HG03575 (cell line): ENCODE results near the gene LRRC2.
"Not testable (repeated sequence)": the region's sequence is repeated elsewhere in the genome, so short reads cannot be mapped to it uniquely, and the experiment has no call there.

ENCODE experiments used
- ATAC-seq: cut with Tn5 transposase; IDR thresholded peaks from one replicate; pipeline ENCODE4 v1.9.1; 2021; ENCODE audit not compliant: unreplicated experiment, insufficient number of reproducible peaks, low FRiP score; ENCODE audit errors: extremely low read depth

The LRRC2 gene

DNA sequence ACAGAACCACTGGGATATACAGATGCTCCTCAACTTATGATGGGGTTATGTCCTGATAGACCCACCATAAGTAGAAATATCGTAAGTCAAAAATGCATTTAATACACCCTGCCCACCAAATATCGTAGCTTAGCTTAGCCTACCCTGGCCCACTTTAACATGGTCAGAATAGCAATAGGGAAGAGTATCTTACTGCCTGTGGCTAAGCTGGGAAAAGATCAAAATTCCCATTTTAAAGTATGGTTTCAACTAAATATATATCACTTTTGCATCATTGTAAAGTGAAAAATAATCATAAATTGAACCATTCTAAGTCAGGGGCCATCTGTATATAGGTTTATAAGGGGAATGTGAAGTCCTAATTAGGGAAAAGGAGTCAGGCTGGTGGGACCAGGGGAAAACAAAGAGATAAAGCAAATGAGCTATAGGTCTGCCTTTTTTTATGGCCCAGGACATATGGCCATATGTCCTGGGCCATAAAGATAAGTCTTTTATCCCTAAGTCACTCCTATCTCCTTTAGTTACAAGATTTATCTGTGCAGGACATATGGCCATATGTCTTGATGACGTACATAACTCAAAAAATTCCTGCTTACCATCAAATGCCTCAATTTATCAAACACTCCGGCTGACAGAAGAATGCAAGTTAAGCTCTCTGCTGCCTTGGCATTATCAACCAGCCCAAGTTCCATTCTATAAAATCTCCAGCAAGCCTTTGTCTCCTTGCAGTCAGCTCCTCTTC is 57.1 kb downstream of the LRRC2 start:
- no peak for ATAC-seq

DNA sequence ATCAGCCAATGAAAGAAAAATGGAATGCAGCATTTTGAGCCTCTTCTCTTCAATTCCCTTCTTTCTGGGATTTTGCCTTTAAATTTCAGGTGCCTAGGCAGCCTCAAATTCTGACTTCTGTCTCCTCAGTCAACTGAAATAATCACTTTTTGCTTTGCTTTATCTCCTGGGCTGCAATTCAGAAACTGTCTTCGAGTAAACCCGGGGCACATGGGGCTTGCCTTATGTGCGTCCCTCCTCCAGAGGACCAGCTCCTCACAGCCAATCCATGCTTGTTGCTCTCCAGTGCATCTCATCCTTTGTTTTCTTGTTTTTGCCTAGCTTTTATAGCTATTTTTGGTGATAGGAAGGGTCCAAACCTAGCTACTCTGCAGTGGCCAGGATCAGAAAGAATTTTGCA is 59.6 kb downstream of the LRRC2 start:
- no peak for ATAC-seq

DNA sequence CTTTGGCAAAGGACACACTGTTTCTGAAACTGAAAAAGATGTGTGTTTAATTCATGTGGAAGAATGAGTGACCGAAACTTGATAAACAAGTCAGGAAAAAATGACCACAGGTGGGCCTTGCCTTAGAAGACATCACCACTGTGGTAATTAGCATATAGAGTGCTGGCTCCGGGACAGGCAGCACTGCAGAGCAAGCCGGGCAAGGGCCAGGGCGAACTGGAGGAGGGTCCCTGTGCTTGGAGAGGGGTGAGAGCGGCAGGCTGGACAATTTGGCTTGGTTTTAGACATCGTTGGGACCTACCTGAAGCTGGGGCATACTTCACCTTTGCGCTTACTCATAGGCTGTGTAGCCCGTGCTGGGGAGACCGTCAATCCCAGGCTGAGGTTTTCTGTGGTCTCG is 60.1 kb downstream of the LRRC2 start:
- no peak for ATAC-seq

DNA sequence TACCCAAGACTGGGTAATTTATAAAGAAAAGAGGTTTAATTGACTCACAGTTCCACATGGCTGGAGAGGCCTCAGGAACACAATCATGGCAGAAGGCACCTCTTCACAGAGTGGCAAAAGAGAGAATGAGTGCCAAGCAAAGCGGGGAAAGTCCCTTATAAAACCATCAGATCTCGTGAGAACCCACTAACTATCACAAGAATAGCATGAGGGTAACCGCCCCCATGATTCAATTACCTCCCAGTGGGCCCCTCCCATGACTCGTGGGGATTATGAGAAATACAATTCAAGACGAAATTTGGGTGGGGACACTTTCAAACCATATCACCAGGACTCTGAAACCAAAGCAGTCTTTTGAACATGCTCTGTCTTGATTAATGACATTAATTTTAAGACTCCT is 61.3 kb downstream of the LRRC2 start:
- ATAC-seq, result no peak

DNA sequence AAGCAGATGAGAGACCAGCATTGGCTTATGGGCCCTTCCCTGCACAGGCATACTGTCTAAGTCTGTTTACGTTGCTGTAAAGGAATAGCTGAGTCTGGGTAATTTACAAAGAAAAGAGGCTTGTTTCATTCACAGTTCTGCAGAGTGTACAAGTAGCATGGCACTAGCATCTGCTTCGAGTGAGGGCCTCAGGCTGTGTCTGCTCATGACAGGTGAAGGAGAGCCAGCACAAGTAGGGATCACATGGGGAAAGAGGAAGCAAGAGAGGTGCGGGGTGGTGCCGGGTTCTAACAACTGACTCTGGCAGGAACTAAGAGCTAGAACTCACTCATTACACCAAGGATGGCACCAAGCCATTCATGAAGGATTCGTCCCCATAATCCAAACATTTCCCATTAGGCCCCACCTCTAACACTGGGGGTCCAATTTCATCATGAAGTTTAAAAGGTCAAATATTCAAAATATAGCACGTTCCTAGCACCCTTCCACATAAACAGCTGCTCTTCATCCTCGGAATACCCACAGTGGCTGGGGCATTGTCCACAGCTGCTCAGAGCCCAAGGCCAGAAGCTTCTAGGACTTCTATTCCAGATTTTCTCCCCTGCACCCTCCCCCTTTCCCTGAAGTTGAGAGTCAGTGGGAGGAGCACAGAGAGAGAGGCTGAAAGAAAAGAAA is 62.8 kb downstream of the LRRC2 start:
- ATAC-seq, result no peak

DNA sequence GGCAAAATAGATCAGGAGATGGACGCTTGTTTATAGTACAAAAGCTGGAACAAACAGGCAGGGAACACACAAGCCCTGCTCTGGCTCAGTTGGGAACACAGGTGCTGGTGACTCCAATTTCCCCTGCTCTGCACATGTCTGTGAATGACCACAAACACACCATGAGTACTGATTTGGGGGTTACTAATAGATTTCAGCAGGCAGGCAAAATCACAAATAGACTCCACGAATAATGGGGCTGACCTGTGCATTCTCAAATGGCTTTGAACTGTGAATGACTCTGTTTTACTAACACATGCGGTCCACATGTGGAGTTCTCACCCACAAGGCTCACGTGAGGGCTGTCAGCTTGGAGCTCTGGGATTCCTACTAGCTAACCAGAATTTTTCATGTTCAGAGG is 64.4 kb downstream of the LRRC2 start:
- no peak for ATAC-seq

DNA sequence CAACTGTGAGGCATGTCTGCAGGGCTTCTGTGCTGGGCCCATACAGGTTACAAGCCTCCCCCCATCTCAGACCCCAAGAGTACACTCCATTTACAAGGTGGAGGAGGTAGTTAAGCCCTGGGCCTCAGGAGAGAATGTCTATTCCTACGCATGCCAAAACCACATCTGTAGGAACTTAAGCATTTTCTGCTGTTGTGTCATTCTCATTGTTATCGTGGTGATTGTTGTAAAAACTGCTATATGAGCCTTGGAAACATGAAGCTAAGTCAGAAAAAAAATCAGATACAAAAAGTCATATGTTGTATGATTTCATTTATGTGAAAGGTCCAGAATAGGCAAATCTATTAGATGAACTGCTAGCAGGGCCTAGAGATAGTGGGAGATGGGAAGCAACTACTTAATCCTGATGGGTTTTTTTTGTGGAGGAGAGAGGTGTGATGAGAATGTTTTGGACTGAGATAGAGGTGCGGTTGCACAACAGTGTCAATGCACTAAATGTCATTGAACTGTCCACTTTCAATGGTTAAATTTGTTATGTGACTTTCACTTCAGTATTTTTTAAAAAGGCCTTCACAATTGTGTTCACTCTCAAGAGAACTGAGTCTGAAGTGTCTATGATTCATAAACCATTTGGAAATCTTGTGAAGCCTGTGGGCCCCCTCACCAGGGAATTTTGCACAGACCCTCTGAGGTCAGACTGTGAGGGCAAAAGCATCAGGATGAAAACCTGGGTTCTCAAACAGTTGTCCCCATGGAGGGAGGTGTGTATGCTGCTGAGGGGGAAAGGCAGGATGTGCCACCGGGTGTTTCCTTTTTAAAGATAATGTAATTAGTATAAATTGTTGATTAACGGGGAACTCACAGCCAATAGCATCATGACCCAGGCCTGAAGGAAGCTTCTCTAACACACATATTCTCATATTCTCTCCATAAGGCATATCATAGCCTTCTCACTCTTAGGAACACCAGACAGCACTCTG is 65.2 kb downstream of the LRRC2 start:
- no peak for ATAC-seq

DNA sequence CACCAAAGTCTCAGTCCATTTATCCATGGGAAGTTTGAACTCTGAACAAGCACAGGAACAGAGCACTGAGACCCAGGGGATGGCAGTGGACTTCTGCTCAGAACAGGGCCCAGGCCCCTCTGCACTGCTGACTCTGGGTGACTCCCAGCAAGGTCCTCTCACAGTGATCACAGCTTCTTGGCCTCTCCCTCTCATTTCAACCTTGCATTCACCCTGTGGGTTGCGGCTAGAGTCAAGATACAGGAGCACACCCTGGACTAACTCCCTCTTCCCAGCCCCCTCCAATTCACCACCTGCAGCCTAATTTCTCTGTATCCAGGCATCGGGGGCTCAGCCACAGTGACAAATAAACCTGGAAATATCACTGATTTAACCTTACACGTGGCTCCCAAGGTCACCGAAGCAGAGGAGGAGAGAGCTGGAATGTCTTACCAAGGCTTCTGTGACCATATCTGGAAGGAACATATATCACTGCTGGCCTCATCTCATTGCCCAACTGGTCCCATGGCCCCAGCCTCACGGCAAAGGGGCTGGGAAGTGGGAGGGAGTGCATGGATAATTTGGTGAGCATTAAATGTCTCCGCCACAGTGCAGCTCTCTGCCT is 67.1 kb downstream of the LRRC2 start:
- no peak for ATAC-seq

DNA sequence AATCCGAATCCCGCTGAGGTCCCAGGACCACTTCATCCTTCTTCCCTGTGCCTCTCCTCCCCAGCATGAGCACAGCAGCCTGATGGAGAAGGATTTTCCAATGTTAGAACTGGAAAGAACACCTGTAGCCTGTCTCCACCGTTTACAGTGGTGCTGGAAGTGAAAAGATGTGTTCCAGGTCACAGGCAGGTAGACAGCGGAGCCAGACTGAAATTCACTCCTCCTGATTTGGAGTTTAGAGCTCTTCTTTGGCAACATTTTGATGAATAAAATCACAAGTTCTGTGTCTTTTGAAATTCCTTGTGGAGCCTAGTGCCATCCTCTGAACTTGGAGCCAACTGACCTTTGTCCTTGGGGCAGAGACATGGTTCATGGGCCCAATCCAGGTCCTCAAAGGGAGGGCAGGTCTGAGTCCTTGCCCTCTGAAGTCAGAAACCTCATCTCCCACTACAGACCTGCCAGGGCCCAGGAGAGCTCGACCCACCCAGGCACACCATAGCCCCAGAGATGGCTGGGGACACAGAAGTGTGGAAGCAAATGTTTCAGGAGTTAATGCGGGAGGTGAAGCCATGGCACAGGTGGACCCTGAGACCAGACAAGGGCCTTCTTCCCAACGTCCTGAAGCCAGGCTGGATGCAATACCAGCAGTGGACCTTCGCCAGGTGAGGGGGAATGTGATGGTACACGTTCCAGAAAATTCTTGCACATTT is 68.4 kb downstream of the LRRC2 start, which contains the start of gene RTP3:
Gene RTP3 (plus strand): TSS at position 421 of the 710 bp plus-strand sequence. CDS start 87 bp downstream, at position 508.
- ATAC-seq, result no peak

DNA sequence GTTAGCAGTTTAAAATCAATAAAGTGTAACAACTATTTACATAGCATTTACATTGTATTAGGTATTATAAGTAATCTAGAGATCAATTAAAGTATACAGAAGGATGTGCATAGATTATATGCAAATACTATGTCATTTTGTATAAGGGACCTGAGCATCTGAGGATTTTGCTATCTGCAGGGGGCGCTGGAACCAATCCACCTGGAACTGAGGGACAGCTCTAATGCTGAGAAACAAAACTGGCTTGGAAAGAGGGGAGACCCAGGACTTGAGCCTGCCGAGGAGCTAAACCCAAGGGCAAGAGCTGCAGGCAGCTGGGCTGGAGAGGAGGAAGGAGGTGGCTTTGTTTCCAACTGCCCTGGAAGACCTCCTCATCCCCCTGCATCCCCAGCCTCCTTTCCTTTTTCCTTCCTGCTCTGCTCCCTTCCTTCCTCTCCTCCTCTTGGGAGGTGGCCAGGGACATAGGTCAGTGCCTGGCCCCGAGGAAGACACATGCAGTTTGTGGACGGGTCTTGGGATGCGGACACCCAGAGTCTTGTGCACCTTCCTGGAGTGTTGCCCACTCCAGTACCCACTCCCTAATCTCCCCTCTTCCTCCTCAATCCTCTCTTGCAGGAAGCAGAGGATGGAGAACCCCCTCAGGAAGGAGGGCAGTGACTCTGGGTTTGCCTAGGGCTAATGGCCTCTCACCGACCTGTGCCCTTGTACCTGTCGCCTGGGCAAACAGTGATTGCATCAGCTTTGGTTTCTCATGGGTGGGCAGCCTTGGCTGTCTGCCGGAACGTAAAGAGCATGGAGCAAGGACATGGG is 69.2 kb downstream of the LRRC2 start:
- ATAC-seq, result no peak

DNA sequence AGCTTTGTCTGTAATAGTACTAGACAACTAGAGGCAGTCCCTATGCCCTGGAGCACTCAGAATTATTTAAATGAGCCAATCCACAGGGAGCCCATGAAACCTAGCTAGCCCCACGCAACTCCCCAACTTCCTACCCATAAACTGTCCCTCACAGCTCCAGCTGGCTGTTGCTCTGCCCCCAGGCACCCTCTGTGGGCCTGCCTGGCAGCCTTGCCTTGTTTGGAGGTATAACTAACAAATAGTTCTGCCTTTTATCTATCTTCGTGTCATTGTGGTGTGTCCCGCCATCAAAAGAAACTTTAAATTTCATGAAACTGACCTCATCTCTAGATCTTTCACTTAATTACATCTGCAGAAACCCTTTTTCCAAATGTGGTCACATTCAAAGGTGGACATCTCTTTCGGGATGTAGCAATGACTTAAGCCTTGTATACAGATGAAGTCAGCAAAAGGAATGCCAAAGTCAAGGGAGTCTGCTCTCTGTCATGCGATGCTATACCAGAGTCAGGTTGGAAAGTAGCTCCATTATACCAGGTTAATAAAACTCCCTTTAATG is 70.1 kb downstream of the LRRC2 start:
- ATAC-seq, result no peak

DNA sequence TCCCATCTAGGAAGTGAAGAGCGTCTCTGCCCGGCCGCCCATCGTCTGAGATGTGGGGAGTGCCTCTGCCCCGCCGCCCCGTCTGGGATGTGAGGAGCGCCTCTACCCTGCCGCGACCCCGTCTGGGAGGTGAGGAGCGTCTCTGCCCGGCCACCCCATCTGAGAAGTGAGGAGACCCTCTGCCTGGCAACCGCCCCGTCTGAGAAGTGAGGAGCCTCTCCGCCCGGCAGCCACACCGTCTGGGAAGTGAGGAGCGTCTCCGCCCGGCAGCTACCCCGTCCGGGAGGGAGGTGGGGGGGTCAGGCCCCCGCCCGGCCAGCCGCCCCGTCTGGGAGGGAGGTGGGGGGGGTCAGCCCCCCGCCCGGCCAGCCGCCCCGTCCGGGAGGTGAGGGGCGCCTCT is 71.6 kb downstream of the LRRC2 start:
- ATAC-seq, result not testable (repeated sequence)

DNA sequence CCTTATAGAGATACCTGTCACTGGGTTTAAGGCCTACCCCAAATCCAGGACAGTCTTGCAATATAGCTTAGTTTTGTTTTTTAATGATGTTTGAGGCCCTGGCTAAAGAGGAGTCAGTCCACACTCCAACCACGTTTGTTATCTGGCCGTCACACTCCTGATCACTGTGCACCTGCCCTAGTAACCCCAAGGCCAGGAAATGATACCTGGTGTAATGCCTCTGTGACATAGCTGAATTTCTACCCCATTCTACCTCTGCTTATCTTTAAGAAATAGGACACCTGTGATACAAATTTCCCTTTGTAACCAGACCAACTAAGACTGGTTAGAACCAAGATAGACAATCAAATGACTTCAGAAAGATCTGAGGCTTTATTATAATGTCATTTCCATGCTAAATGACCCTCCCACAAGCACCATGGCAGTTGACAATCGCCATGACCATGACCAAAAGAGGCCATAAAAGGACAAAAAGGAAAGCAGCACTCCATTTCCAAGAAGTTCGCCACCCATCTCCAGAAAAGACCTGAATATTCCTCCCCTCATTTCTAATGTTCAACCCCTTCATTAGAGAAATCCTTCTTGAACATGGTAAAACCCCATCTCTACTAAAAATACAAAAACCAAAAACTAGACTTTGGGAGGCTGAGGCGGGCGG is 73.1 kb downstream of the LRRC2 start:
- no peak for ATAC-seq

DNA sequence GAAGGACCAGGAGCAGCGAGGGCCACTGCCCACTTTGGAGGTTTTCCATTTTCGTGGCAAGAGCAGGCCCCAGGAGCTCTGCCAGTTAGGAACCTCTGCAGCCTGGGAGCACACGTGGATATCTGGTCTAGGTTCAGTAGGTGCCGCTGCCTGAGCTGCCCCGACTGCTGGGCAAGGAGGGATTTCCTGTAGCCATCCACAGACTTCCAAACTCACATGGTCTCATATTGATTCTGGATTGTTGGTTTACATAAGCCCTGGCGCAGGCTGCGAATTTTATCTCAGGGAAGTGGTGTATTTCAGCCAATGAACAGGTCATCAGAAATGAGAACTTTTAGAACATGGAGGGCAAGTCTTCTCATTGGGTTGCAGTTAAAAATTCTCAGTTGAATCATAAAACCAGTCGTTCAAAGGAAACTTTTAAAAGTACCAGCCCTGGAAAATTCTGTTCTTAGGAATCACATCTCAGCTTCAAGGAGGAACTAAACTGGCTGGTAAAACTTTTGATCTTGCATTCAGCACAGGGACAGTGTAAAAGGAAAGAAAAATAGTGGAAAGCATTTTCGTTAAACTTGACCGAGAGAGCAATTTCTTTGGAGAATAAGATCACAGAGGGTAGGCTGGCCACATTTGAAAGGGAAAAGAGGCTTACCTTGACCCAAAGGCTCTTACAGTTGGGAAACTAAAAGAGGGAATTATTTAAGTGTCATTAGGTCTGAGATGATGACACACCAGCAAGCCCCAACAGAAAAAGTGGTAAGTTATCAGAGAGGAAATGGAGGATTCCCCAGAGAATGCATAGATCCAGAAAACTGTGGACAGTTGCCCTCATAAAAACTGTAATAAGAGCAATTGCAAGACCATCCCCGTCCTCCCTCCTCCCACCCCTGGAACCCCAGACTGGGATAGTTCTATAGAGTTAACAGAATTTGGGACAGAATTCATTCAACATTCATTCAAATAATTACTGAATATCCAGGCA is 74.7 kb downstream of the LRRC2 start:
- no peak for ATAC-seq

DNA sequence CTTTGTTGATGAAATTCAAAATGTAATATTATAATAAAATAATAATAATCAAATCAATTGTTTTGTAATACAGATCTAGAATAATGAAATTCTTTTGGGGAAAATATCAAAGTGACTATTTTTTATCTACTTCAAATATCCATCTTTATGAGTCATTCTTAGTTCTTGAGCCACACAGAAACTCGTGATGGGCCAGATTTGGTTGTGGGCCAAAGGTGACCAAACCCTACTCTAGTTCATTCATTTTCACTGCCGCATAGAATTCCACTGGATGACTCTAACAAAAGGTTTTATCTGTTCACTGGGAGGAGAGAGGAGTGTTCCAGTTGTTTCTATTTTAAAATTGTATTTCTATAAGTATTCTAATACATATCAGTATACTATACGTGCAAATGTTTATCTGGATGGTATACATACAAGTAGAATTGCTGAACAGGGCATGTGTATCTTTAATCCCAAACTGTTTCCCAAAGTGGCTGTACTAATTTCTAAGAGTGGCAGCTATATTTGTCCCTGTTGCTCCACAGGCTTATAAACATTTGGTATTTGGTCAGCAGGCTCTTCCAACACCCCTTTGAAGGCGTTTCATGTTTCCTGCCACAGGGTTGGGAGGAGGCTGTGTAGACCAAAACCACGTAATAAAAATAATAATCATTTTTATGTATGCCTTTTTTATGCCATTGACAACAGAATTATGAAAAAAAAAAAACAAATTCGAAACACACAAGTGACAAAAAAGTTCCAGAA is 75.6 kb downstream of the LRRC2 start:
- ATAC-seq, result no peak
